HepG2 (cell line): ENCODE measurements around the gene SLC19A1. TPM values are rescaled to one million over a fixed set of nuclear protein-coding genes. Genes with fewer than 3 reads are reported as not detected.

Experiments used
- ATAC-seq: fragments of 200-7000 bp; cut with Tn5 transposase; 3 replicates; pipeline ENCODE4 v1.9.1; 2020; ENCODE audit warnings: mild to moderate bottlenecking, moderate library complexity
- BruUV-seq: library from RNA; stranded (reverse); fragments of 400-500 nt; replicated peaks from 2 replicates; lab custom pipeline; 2021; lab: Mats Ljungman, UMichigan
- CTCF ChIA-PET: fragments of 300-600 bp; formaldehyde crosslinking; extraction: SDS; loops from one replicate; lab custom pipeline; 2021; ENCODE audit warnings: low total read pairs, inconsistent platforms, low intra/inter-chr PET ratio; lab: Yijun Ruan, JAX
- POLR2A ChIA-PET: fragments of 350-600 bp; sonication (Branson Sonifier 250); formaldehyde crosslinking; loops from one replicate; lab custom pipeline; 2020; ENCODE audit warnings: antibody characterized with exemption, inconsistent platforms; lab: Yijun Ruan, JAX
- DNase-seq: peaks from one replicate; pipeline ENCODE4 v3.0.0-alpha.2; 2015; ENCODE audit warnings: low spot score
- FAIRE-seq: peaks from 3 replicates; lab custom pipeline; 2011; peaks lifted over from hg19 to GRCh38; lab: Jason Lieb, UNC
- H2AFZ ChIP-seq: one replicate; pipeline ENCODE4 v1.6.1; 2011; ENCODE audit warnings: low read length, inconsistent platforms
- H3K27ac ChIP-seq: fragments of 300-600 bp; 3 replicates; pipeline ENCODE4 v1.8.0; 2011; ENCODE audit warnings: mixed run types, mild to moderate bottlenecking, mixed read lengths, low read length, inconsistent platforms; ENCODE audit not compliant: insufficient read depth; ENCODE audit errors: extremely low read length
- H3K27me3 ChIP-seq, 2 experiments: fragments of 200-600 bp in 1 of 2; 2 replicates in 1 of 2; 3 replicates in 1 of 2; pipeline versions ENCODE4 v1.6.0 to v1.8.0; 2011; ENCODE audit warnings: low read length in 2 of 2, mild to moderate bottlenecking in 2 of 2, moderate library complexity in 2 of 2, inconsistent platforms in 1 of 2; ENCODE audit not compliant: insufficient read depth in 2 of 2, control insufficient read depth in 1 of 2
- H3K36me3 ChIP-seq, 2 experiments: fragments of 200-600 bp in 1 of 2; replicated peaks in 1 of 2; 2 replicates in 1 of 2; 3 replicates in 1 of 2; pipeline versions ENCODE4 v1.5.1 to v1.8.0; 2011; ENCODE audit warnings: low read length in 2 of 2, inconsistent platforms in 1 of 2; ENCODE audit not compliant: insufficient read depth in 2 of 2, control insufficient read depth in 1 of 2
- H3K4me1 ChIP-seq: 2 replicates; pipeline ENCODE4 v1.5.1; 2012; ENCODE audit warnings: low read length, inconsistent platforms; ENCODE audit not compliant: insufficient read depth
- H3K4me2 ChIP-seq: 2 replicates; pipeline ENCODE4 v1.6.0; 2011; ENCODE audit warnings: low read depth, low read length, inconsistent platforms
- H3K4me3 ChIP-seq, 3 experiments: fragments of 200-600 bp in 1 of 3; sonication (generic), shearing (Covaris generic) in 1 of 3; replicated peaks in 1 of 3; 2 replicates each; pipeline ENCODE4 v1.5.1; 2011 to 2016; ENCODE audit warnings: low read length in 3 of 3, inconsistent platforms in 2 of 3, low read depth in 2 of 3, mild to moderate bottlenecking in 2 of 3, control low read depth in 1 of 3, mixed read lengths in 1 of 3; ENCODE audit not compliant: insufficient read depth in 1 of 3
- H3K79me2 ChIP-seq: one replicate; pipeline ENCODE4 v1.6.1; 2011; ENCODE audit warnings: low read length, inconsistent platforms; ENCODE audit not compliant: insufficient read depth
- H3K9ac ChIP-seq: 2 replicates; pipeline ENCODE4 v1.6.0; 2011; ENCODE audit warnings: mild to moderate bottlenecking, low read depth, low read length, inconsistent platforms; ENCODE audit not compliant: insufficient read depth
- H3K9me3 ChIP-seq: 2 replicates; pipeline ENCODE4 v1.5.1; 2012; ENCODE audit warnings: mild to moderate bottlenecking, low read length
- H4K20me1 ChIP-seq: 2 replicates; pipeline ENCODE4 v1.6.0; 2011; ENCODE audit warnings: inconsistent platforms, mild to moderate bottlenecking, low read length, moderate library complexity; ENCODE audit not compliant: insufficient read depth
- GPN1 ChIP-seq: sonication (generic); formaldehyde crosslinking; IDR thresholded peaks from 2 replicates; pipeline ENCODE4 v1.5.1; 2020; ENCODE audit warnings: missing genetic modification reagents, borderline replicate concordance
- HMGXB4 ChIP-seq, 2 experiments: sonication (generic) in 1 of 2; formaldehyde crosslinking in 1 of 2; IDR thresholded peaks; 2 replicates each; pipeline versions ENCODE4 v1.4.0 to v1.6.1; 2018 to 2020; ENCODE audit warnings: missing genetic modification reagents in 2 of 2, borderline replicate concordance in 1 of 2, low read depth in 1 of 2, mild to moderate bottlenecking in 1 of 2, missing biosample characterization in 1 of 2
- IKZF5 ChIP-seq: IDR thresholded peaks from 2 replicates; pipeline ENCODE4 v1.6.1; 2018; ENCODE audit warnings: missing genetic modification reagents, mild to moderate bottlenecking, missing compliant biosample characterization
- POLR2G ChIP-seq: fragments of 200-400 bp; formaldehyde crosslinking; IDR thresholded peaks from 2 replicates; pipeline ENCODE4 v1.6.1; 2018; ENCODE audit warnings: mild to moderate bottlenecking, low read depth, low read length, moderate library complexity
- PRDM15 ChIP-seq: sonication (generic); formaldehyde crosslinking; IDR thresholded peaks from 2 replicates; pipeline ENCODE4 v1.4.0; 2020; ENCODE audit warnings: missing genetic modification reagents
- TRIM22 ChIP-seq: fragments of 450-650 bp; IDR thresholded peaks from 2 replicates; pipeline ENCODE4 v1.6.1; 2017
- ZBTB43 ChIP-seq: sonication (generic); formaldehyde crosslinking; conservative IDR thresholded peaks from 2 replicates; pipeline ENCODE4 v1.4.0; 2020; ENCODE audit warnings: missing genetic modification reagents
- ZBTB7A ChIP-seq: sonication (generic); formaldehyde crosslinking; IDR thresholded peaks from 2 replicates; pipeline ENCODE4 v1.8.0; 2022; ENCODE audit warnings: mild to moderate bottlenecking, missing genetic modification reagents
- ZNF20 ChIP-seq: sonication (generic); formaldehyde crosslinking; IDR thresholded peaks from 2 replicates; pipeline ENCODE4 v1.4.0; 2020; ENCODE audit warnings: mild to moderate bottlenecking, moderate library complexity, missing genetic modification reagents
- ZNF350 ChIP-seq: sonication (generic); formaldehyde crosslinking; IDR thresholded peaks from 2 replicates; pipeline ENCODE4 v1.4.0; 2020; ENCODE audit warnings: mild to moderate bottlenecking, low read depth, missing genetic modification reagents, borderline replicate concordance
- ZNF431 ChIP-seq: sonication (generic); formaldehyde crosslinking; IDR thresholded peaks from 2 replicates; pipeline ENCODE4 v1.9.0; 2022; ENCODE audit warnings: missing genetic modification reagents, low read depth, mild to moderate bottlenecking, borderline replicate concordance
- ZNF703 ChIP-seq: sonication (generic); formaldehyde crosslinking; IDR thresholded peaks from 2 replicates; pipeline ENCODE4 v1.5.1; 2020; ENCODE audit warnings: missing genetic modification reagents, mild to moderate bottlenecking, moderate library complexity, borderline replicate concordance
- ZSCAN22 ChIP-seq: sonication (generic); formaldehyde crosslinking; IDR thresholded peaks from 2 replicates; pipeline ENCODE4 v1.4.0; 2020; ENCODE audit warnings: mild to moderate bottlenecking, missing genetic modification reagents
- WGBS: methylation state at CpG from one replicate; pipeline ENCODE4 v1.1.6; 2017; ENCODE audit warnings: low lambda C conversion rate; 5-methylcytosine and 5-hydroxymethylcytosine counted together
- in situ Hi-C: cut with HindIII; loops from 2 replicates; pipeline ENCODE4 v1.10.0; 2017; ENCODE audit warnings: low pct_unique_long_range_greater_than_20kb; ENCODE audit not compliant: extremely low pct_ligation_motif_present
- intact Hi-C: fragments of 100-400 bp; cut with micrococcal nuclease; formaldehyde crosslinking; loops from one replicate; pipeline ENCODE4 v1.10.0; 2022; ENCODE audit not compliant: unreplicated experiment
- polyA plus RNA-seq, 8 experiments: library from polyadenylated mRNA; depleted of rRNA in 3 of 8; stranded (reverse) in 7 of 8; unstranded in 1 of 8; fragments of >200 nt; fragmentation: Illumina TruSeq in 4 of 8; extraction: Trizol in 4 of 8; gene quantifications; 2 replicates each; pipeline versions ENCODE4 v1.2.1 to v1.2.3, GENCODE V29; 2011 to 2016; ENCODE audit warnings: low read depth in 4 of 8, missing spikeins in 1 of 8, mixed read lengths in 1 of 8; ENCODE audit not compliant: insufficient read depth in 1 of 8
- total RNA-seq, 5 experiments: library from RNA; depleted of rRNA; stranded (reverse); fragments of >200 nt; fragmentation: Illumina TruSeq; extraction: Trizol; gene quantifications; 2 replicates each; pipeline ENCODE4 v1.2.3, GENCODE V29; 2016; ENCODE audit warnings: low read depth in 1 of 5

Gene SLC19A1
- total and polyA plus RNA-seq, 2 of the 13 experiments (the other 11 are each of a cell fraction or from before 2014, with no cell fraction given): 21.8 to 23.0 TPM

- in situ Hi-C loops (no loop called here), intact Hi-C loops (no loop called here)
- ChIA-PET POLR2A (interaction anchor here (1.0 kb wide), 1 partner anchor 8 kb away, joined by 4 read pairs; no protein-coding TSS in a partner anchor), CTCF (interaction anchor here (1.8 kb wide), 1 partner anchor 118 kb away, joined by 6 read pairs; no protein-coding TSS in a partner anchor)
- FAIRE-seq (peak; percentile 21), DNase-seq (peak; percentile 48), ATAC-seq (peak; percentile 28)
- Histone ChIP-seq H4K20me1 (no peaks in the 10 kb centered on the region), H3K9ac (no peak overlapping the region), H3K4me3 (no peak overlapping the region), H2AFZ (no peak overlapping the region), H3K9me3 (no peaks in the 10 kb centered on the region), H3K4me1 (peaks cover 11% of the 10 kb centered on the region), H3K79me2 (peaks cover 9% of the 10 kb centered on the region), H3K27me3 (no peaks in the 10 kb centered on the region), H3K27ac (no peak overlapping the region), H3K4me2 (no peak overlapping the region), H3K36me3 (peaks cover 29 to 71% of the 10 kb centered on the region in 2 experiments)
- 90% methylated on average over 21 of the region's 32 CpGs for WGBS
- BruUV-seq: no TSS peak
- TF ChIP-seq ZNF703 (CRISPR knock-in tag) (no peak), ZSCAN22 (CRISPR knock-in tag) (no peak), PRDM15 (CRISPR knock-in tag) (no peak), ZBTB7A (CRISPR knock-in tag) (no peak), ZNF20 (CRISPR knock-in tag) (no peak), IKZF5 (CRISPR knock-in tag) (no peak), GPN1 (no peak), ZBTB43 (no peak), TRIM22 (no peak), HMGXB4 (CRISPR knock-in tag; IDR thresholded peaks at IDR 0.05; ENCODE audit: borderline replicate concordance in 1 of 2, low read depth in 1 of 2) (no peak), ZNF350 (CRISPR knock-in tag) (0 out of 2 replicates have a peak, but pooled peaks have one; percentile 26), POLR2G (0 out of 2 replicates have a peak, but pooled peaks have one; percentile 24), ZNF431 (no peak)
Observed at GRCh38 chr21:45478115-45478801, 64.0 kb downstream of the SLC19A1 start.
